Astrocyte of the spinal cord (primary cell): ENCODE measurements around the gene CEND1.
A peak's percentile ranks its signal among the peaks of the same experiment; 100 is the strongest.

Experiments
- DNase-seq: peaks from one replicate; pipeline ENCODE4 v3.0.0; 2011; ENCODE audit warnings: low read depth, low spot score
- H3K4me3 ChIP-seq: 2 replicates; pipeline ENCODE4 v1.5.1; 2011; ENCODE audit warnings: low read depth, mild to moderate bottlenecking, low read length, moderate library complexity
- CTCF ChIP-seq: IDR thresholded peaks from 2 replicates; pipeline ENCODE4 v1.5.1; 2012; ENCODE audit warnings: low read depth, mild to moderate bottlenecking, low read length, inconsistent platforms
- in situ Hi-C: cut with HindIII; loops from 2 replicates; pipeline ENCODE4 v1.10.0; 2017; ENCODE audit warnings: low sequenced_read_pairs

Gene CEND1

GRCh38 chr11:823441-824291 is 33.8 kb upstream of the CEND1 start:
- no peak overlapping the region for H3K4me3 ChIP-seq
- DNase-seq = no peak
- in situ Hi-C loops = no loop called here
- no peak for TF ChIP-seq CTCF

GRCh38 chr11:821512-822371 is 31.9 kb upstream of the CEND1 start:
- H3K4me3 ChIP-seq = no peak overlapping the region
- no peak for TF ChIP-seq CTCF
- in situ Hi-C loops = no loop called here
- DNase-seq = no peak

GRCh38 chr11:820655-821511 is 31.0 kb upstream of the CEND1 start:
- TF ChIP-seq CTCF = no peak
- DNase-seq = no peak
- peak overlapping the region; percentile 62 for H3K4me3 ChIP-seq
- in situ Hi-C loops = no loop called here

- peak overlapping the region; percentile 62 for H3K4me3 ChIP-seq
- in situ Hi-C loops = no loop called here
- TF ChIP-seq CTCF = no peak
- DNase-seq = peak; percentile 62
Observed at GRCh38 chr11:819943-820649, 30.2 kb upstream of the CEND1 start.

- DNase-seq = peak; percentile 83
- no peak for TF ChIP-seq CTCF
- in situ Hi-C loops = no loop called here
- H3K4me3 ChIP-seq = peak overlapping the region; percentile 62
Observed at GRCh38 chr11:819129-819931, 29.4 kb upstream of the CEND1 start.
